GM19193 (cell line): ENCODE data around the gene ELAVL1.

Experiments used
- POLR2A ChIP-seq: IDR thresholded peaks from 4 replicates; pipeline ENCODE4 v1.6.1; 2011; ENCODE audit not compliant: insufficient read depth, insufficient read length; ENCODE audit errors: extremely low read depth

ELAVL1 gene

DNA sequence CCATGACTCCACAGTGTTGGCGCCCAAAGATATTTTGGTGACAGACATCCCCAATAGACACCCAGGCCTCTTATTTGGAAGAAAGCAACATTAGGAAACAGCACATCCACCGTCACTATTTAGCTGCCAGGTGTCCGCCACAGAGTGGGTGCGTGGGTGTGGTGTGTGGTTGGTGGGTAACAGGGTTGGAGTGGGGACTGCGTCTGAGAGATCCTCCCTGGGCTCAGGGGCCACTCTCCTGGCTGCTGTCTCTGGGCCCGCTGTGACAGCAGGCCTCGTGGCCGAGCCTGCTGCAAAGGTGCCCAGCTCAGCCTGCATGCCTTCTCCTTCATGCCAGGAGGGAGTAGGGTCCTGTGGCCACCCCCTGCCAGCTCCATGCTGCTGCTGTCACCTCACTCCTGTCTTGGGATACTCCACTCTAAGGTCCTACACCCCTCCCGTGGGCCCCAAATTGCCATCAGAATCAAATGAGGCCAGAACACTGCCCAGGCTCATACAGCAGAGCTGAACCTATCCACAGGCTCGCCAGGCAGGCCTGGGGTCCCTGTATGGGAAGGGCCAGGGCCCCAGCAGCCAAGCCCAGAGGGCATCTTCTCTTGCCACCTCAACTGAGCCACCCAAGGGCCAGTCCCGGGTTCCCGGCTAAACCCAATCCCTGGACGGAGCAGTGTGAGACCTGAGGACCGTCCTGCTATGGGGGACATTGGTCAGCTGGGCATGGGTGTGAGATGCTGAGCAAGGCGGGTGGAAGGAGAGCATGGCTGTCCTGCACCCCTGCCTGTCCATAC, 37.2 kb downstream of the ELAVL1 start:
- no peak for TF ChIP-seq POLR2A

DNA sequence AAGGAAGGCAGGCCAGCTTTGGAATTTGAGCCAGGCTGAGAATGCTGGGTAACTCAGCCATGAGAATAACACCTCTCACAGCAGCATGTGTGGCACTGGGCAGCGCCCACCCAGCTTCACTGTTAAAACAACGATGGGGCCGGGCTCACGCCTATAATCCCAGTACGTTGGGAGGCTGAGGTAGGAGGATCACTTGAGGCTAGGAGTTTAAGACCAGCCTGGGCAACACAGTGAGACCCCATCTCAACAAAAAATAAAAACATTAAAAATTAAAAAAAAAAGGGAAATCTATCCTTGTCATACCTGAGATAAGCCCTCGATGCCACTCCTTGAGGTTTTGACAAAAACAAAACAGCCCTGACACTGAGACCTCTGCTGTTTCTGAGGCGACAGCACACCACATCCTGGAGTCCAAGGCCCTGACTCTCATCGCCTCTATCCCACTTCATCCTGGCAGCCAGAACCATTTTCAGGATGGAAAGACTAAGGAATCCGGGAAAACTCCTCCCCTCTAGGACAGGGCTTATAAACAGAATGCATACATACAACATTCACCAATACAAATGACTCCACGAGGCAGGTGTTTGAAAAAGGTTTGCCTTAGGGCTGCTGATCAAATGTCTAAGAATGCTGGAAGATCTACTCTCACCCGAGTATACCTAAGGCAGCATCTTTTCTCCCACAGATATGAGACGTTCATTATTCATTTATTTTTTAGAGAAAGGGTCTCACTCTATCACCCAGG, 39.3 kb downstream of the ELAVL1 start:
- no peak for TF ChIP-seq POLR2A

DNA sequence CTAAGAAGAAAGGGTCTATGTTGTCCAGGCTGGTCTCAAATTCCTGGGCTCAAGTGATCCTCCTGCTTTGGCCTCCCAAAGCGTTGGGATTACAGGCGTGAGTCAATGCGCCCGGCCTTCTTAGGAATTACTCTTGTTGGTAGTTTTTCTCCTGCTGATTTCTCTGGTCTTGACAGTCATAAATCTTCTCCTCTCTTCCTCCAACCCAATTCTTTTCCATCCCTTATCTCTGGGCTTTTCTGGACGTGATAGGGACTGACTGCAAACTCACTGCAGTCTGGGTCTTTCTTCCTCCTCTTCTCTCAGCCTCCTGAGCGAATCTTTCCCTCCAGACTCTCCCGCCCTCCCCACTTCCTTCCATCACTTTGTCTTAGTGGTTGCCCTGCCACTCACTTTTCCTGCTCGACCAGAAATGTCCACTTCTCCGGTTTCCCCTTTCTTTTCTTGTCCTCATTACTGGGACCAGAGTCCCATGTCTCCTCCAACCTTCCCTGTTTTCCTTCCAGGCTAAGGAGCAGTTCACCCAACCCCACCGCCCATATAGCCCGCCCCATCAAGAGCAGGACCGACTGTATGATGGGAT, 40.1 kb downstream of the ELAVL1 start:
- no peak for TF ChIP-seq POLR2A

DNA sequence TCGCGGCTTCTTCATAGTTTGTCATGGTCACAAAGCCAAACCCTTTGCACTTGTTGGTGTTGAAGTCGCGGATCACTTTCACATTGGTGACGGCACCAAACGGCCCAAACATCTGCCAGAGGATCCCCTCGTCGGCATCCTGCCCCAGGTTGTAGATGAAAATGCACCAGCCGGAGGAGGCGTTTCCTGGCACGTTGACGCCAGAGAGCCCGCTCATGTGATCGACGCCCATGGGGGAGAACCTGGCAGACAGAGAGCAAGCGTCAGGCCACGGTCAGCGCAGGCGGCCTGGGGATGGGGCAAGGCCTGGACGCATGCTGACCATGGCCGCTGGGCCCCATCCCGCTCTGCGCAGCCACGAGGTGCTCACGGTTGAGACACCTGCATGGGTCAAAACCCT, 41.9 kb downstream of the ELAVL1 start:
- no peak for TF ChIP-seq POLR2A

DNA sequence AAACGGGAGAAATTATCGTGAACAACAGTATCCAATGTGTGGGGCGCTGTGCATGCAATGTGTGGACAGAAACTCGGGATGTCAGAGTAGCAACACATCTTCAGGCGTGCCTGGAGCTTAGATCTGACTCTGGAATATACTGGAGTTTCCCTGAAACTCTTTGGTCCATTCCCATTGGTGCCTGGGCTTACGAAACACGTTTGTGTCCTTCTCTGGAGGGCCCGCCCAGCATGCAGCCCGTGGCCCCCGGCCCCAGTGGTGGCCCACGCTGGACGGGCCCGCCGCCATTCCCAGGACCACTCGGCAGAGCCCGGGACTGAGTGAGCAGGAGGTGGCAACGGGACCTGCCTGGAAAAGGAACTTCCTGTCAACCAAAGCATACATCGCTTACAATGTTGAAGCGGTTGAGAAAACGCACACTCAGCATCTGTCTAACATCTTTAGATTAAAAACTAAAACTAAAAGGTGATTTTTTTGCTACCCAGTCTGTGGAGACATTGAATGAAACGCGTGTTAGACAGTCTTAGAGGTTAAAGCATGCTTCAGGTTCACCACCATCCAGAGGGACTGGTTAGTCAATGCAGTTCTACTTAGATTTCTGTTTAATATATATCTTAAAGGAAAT, 42.7 kb downstream of the ELAVL1 start:
- no peak for TF ChIP-seq POLR2A

DNA sequence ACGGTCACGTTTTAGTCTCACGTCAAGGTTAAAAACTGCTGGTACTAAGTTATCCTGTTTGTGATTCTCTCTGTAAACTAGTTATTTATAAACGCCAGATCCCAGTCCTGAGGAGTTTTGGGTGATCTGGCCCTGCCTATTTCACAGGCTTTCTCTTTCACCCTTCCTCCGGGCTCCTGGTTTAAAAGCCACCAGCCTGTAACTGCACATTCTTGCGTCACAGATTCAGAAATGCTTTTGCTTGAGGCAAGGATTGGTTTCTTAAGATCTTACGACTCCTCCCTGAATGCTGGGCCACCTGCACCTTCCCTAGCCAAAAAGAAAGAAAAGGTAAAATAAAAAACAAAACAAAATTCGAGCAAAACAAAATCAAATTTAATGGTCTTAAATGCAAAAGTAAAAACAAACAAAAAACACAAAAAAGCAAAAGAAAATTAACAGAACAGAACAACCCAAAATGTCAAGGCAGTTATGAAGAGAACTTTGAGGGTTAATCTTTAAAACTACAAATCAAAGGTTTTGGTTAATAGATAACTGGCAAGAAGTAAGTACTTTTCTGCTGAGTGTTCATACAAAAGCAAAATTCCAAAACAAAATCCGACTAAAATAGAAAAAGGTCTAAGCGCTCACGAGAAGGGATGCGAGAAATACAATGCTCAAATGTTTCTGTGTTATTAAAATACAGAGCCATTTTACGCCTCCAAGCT, 43.4 kb downstream of the ELAVL1 start:
- TF ChIP-seq POLR2A = no peak

DNA sequence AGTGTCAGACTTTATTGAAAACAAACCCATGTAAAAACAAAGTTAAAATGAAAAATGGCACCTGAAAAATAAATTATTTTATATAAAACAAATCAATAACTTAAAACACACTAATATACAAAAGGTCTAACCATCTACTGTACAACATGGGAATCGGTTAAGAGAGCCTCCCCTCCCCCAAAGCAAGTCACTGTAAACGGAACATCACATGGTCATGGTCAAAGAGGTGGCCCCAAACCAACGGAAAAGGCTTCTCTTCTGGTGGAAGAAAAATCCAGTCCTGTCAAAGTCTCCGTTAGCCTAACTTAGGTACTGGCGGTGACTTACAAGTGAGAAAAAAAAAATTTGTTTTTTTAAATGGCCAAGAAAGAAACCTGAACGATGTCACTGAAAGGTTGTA, 46.2 kb downstream of the ELAVL1 start:
- TF ChIP-seq POLR2A = no peak

DNA sequence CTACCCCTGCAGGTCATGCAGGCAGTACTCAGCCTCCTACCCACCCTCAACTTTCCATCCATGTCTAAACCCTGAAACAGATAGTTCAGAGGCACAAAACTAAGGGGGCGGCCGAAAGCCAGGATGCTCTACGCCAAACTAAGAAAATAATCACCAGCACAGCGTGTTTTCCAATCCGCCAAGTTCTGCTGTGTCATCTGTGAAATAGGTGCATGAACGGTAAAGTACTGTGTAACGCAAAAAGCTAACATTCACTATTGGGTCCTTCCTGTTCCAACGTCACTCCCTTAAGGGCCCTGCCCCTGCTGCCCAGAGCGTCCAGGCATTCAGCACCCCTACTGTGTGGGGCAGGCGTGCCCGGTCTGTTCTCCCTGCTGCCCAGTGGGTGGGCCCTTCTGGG, 49.7 kb downstream of the ELAVL1 start:
- TF ChIP-seq POLR2A = no peak

DNA sequence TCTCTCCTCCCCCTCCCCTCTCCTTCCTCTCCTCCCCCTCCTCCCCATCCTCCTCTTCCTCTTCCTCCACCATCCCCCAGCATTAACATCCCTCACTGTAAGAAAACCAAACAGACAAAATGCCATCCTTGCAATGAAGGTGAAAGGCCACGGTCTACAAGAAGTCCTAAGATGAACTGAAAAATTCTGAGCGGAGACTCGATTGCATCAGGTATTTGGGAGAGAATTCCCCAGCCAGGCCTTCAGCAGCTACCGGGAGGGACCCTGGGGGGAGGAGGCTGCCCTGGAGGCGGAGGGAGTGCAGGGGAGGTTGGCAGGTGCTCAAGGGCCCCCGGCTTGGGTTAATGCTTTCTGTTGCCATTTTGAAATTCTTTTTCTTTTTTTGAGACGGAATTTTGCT, 51.9 kb downstream of the ELAVL1 start:
- no peak for TF ChIP-seq POLR2A

DNA sequence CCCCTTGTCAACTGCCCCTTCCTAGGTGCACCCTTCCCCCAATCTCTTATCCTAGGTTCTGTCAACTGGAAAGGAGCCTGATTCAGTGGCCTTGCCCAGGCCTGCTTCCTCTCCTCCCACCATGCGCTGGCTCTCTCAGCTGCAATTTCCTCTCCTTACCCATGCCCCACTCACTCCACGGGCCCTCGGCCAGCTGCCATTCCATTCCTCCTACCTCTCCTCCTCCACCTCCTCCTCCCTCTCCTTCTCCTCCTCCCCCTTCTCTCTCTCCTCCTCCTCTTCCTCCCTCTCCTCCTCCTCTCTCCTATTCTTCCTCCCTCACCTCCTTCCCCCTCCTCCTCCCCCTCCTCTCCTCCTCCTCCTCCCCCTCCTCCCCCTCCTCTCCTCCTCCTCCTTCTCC, 52.4 kb downstream of the ELAVL1 start:
- no peak for TF ChIP-seq POLR2A

DNA sequence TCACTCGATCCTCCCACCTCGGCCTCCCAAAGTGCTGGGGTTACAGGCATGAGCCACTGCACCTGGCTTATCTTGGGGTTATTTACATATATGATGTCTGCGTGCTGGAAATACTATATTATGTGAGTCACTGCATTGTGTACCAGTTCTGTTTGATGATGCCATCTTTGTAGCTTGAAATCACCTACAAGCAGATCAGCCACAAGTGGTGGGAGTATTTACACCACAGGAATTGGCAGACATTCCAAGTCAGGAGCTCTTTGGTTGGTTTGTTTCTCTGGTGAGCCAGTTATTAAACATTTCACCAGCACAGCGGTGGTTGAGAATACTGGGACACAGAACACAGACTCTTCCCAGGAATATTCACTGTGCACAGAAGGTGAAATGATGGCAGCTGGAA, 57.5 kb downstream of the ELAVL1 start:
- no peak for TF ChIP-seq POLR2A

DNA sequence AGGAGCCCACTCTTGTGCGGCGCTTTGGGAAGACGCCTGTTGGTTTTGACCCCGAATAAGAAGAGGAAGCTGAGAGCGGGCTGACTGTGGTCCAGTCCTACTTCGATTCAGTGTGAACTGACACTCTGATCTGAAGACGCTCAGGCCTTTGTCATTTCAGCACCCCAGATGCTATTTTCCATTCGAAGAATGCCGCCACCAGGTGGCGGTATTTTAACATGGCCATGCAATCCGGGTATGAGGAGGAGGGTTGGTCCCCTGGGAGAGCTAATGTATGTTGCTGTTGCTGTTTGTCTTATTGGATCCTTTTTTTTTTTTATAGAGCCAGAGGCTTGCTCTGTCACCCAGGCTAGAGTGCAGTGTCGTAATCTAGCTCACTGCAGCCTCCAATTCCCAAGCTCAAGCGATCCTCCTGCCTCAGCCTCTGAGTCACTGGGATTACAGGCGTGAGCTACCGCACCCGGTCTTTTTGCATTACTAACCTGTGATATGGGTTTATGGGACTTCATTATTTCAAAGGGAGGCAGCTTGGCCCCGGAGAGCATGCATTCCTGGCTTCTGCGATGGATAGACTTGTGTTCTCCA, 61.2 kb downstream of the ELAVL1 start:
- no peak for TF ChIP-seq POLR2A

DNA sequence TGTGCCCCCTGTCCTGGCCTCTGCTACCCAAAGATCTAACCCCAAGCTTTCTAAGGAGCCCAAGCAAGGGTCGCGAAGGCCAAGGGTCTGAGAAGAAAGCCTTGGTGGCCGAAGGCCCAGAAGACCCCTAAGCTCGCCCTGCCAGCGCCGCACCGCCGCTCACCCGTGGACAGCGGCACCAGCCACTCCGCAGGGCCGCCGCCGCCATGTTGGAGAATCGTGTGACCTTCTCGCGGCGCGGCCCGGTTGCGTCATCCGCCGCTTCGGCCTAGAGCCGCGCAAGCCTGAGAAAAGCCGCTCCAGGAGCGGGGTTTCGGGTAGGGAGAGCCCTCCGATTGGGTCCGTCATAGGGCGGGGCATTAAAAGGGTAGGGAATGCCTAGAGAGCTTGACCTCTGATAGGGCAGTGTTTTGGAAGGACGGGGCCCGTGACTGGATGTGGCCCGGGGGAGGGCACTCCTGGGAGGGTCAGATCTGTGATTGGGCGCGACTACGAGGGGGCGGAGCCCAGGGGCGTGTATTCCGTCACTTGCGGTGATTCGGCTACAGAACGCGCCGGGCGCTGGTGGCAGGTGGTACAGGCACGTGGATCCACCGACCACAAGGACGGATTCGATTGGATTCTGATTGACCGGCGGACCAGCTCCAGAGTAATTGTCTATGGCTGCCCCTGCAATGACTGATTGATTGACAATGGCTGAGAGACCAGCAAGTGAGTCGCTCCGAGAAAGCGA, 61.8 kb downstream of the ELAVL1 start, which contains the start of gene TIMM44:
TIMM44 (minus strand) TSS at position 223 of the 733 bp plus-strand sequence; CDS start at position 208, 15 bp downstream.
- peak; percentile 95 for TF ChIP-seq POLR2A
